GM12892 (cell line): ENCODE results near the gene IL18R1.

Experiments
- POLR2A ChIP-seq: IDR thresholded peaks from 2 replicates; pipeline ENCODE4 v1.6.1; 2011; ENCODE audit warnings: low read depth, low read length, control low read depth
- POLR2AphosphoS5 ChIP-seq: IDR thresholded peaks from 2 replicates; pipeline ENCODE4 v1.6.1; 2011; ENCODE audit warnings: low read depth, low read length, control low read depth

GRCh38 chr2:102306125-102306524 is 49.5 kb upstream of the IL18R1 start:
- TF ChIP-seq POLR2A (no peak), POLR2AphosphoS5 (no peak)
